NCI-H2107 (cell line): ENCODE data around the gene SPATA20.

Experiments
- DNase-seq: peaks from one replicate; lab custom pipeline; 2025; lab: John Stamatoyannopoulos, UW

SPATA20 gene

GRCh38 chr17:50601823-50602375 lies 54.9 kb downstream of the SPATA20 start:
- DNase-seq, result no peak

- DNase-seq, result no peak
Observed at GRCh38 chr17:50602836-50603235, 55.9 kb downstream of the SPATA20 start.

- peak; percentile 65 for DNase-seq
Observed at GRCh38 chr17:50603340-50603739, 56.4 kb downstream of the SPATA20 start.

GRCh38 chr17:50604513-50604912 lies 57.5 kb downstream of the SPATA20 start:
- no peak for DNase-seq

GRCh38 chr17:50605429-50605828 lies 58.5 kb downstream of the SPATA20 start:
- no peak for DNase-seq
